Measurements from ENCODE around the gene SMIM7. TPM values are rescaled to one million over a fixed set of nuclear protein-coding genes. Genes with fewer than 3 reads are reported as not detected.

The SMIM7 gene
- total RNA-seq, 1 donor from 2014 or later: 90.5 TPM

DNA sequence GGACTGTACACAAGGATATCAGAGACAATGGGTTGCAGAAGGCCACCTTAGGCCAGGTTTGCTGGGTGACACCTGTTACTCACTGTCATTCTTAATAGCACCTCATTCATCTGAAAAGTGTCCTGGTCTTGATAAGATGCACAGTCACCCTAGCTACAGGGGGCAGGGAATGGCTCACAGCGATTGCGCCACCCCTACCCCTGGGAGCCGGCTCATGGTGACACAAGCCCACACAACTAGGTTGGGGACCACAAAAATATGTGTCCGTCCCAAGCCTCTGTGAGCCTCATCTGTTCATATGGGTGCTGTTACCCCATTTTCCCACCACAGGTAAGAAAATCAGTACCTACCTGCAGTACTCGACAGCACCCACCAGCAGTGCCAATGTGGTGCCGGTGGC lies 55.3 kb downstream of the SMIM7 start:
- Histone ChIP-seq H3K36me3 (ENCODE audit: control insufficient read depth, insufficient read depth, low read length) (no peaks in the 10 kb centered on the region), H3K4me3 (ENCODE audit: low read depth, low read length) (no peak overlapping the region), H3K27me3 (ENCODE audit: control insufficient read depth, insufficient read depth, low read length) (no peaks in the 10 kb centered on the region)
- TF ChIP-seq, protein P1, sequence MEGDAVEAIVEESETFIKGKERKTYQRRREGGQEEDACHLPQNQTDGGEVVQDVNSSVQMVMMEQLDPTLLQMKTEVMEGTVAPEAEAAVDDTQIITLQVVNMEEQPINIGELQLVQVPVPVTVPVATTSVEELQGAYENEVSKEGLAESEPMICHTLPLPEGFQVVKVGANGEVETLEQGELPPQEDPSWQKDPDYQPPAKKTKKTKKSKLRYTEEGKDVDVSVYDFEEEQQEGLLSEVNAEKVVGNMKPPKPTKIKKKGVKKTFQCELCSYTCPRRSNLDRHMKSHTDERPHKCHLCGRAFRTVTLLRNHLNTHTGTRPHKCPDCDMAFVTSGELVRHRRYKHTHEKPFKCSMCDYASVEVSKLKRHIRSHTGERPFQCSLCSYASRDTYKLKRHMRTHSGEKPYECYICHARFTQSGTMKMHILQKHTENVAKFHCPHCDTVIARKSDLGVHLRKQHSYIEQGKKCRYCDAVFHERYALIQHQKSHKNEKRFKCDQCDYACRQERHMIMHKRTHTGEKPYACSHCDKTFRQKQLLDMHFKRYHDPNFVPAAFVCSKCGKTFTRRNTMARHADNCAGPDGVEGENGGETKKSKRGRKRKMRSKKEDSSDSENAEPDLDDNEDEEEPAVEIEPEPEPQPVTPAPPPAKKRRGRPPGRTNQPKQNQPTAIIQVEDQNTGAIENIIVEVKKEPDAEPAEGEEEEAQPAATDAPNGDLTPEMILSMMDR (IDR thresholded peaks at IDR 0.05; ENCODE audit: insufficient read depth, low read length, poor library complexity, severe bottlenecking): no peak
- DNase-seq (ENCODE audit: low read depth): no peak

DNA sequence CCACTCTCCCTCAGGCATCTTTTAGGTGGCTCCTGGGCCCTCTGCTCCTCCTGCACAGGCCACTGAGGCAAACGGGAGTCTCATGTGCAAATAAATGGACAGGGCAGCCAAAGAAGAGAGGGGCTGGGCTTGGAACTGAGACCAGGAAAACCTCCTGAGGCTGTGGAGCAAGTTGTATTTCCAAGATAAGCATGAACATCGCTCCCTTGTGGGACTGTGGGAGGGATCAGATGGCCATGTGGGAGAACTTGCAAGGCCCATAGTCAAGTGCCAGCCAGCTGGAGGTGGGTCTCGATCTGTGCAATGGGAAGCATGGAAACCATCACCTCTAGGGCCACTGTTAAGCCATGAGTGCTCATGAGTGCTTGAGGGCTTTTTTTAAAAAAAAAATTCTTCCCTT lies 56.9 kb downstream of the SMIM7 start:
- Histone ChIP-seq H3K27me3 (ENCODE audit: control insufficient read depth, insufficient read depth, low read length) (no peaks in the 10 kb centered on the region), H3K36me3 (ENCODE audit: control insufficient read depth, insufficient read depth, low read length) (no peaks in the 10 kb centered on the region), H3K4me3 (ENCODE audit: low read depth, low read length) (no peak overlapping the region)
- DNase-seq (ENCODE audit: low read depth): no peak
- TF ChIP-seq, protein P1 (IDR thresholded peaks at IDR 0.05; ENCODE audit: insufficient read depth, low read length, poor library complexity, severe bottlenecking): no peak

DNA sequence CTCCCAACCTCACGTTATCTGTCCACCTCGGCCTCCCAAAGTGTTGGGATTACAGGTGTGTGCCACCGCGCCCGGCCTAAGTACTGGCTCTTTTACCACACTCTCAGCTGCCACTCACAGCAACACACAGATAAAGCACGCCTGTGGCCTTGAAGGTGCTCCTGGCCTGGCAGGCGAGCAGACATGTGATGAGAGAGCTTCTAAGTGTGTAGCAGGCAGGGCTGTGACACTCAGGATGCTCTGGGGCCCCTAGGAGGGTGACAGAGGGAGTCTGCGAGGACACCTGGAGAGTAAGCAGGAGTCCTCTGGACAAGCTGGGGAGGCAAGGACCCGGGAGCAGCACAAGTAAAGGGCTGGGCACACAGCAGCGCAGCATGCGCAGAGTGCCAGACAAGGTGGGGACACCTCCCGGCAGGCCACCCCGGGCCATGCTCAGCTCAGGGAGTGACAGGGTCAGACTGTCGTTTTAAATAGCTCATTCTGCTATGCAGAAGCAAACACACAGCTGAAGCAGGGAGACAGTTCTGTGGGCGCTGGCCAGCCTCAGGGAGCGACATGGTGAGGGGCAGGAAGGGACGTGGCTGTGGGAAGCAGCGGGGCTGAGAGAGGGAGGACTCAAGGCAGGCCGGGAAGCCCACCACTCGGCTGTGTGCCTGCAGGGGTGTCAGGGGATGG lies 58.4 kb downstream of the SMIM7 start:
- Histone ChIP-seq H3K27me3 (ENCODE audit: control insufficient read depth, insufficient read depth, low read length) (no peaks in the 10 kb centered on the region), H3K36me3 (ENCODE audit: control insufficient read depth, insufficient read depth, low read length) (no peaks in the 10 kb centered on the region), H3K4me3 (ENCODE audit: low read depth, low read length) (no peak overlapping the region)
- TF ChIP-seq, protein P1 (IDR thresholded peaks at IDR 0.05; ENCODE audit: insufficient read depth, low read length, poor library complexity, severe bottlenecking): no peak
- no peak for DNase-seq (ENCODE audit: low read depth)

DNA sequence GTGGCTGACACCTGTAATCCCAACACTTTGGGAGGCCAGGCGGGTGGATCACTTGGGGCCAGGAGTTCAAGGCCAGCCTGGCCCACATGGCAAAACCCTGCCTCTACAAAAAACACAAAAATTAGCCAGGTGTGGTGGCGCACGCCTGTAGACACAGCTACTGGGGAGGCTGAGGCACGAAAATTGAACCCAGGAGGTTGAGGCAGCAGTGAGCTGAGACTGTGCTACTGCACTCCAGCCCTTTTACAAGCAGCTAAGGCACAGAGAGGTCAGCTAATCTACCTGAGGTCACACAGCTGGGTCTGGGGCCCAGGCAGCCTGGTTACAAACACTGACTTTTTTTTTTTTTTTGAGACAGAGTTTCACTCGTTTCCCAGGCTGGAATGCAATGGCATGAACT lies 59.1 kb downstream of the SMIM7 start:
- H3K4me3 ChIP-seq (ENCODE audit: low read depth, low read length): no peak overlapping the region
- DNase-seq (ENCODE audit: low read depth): no peak
- TF ChIP-seq, protein P1 (IDR thresholded peaks at IDR 0.05; ENCODE audit: insufficient read depth, low read length, poor library complexity, severe bottlenecking): no peak
- no peaks in the 10 kb centered on the region for H3K36me3 ChIP-seq (ENCODE audit: control insufficient read depth, insufficient read depth, low read length)
- no peaks in the 10 kb centered on the region for H3K27me3 ChIP-seq (ENCODE audit: control insufficient read depth, insufficient read depth, low read length)

DNA sequence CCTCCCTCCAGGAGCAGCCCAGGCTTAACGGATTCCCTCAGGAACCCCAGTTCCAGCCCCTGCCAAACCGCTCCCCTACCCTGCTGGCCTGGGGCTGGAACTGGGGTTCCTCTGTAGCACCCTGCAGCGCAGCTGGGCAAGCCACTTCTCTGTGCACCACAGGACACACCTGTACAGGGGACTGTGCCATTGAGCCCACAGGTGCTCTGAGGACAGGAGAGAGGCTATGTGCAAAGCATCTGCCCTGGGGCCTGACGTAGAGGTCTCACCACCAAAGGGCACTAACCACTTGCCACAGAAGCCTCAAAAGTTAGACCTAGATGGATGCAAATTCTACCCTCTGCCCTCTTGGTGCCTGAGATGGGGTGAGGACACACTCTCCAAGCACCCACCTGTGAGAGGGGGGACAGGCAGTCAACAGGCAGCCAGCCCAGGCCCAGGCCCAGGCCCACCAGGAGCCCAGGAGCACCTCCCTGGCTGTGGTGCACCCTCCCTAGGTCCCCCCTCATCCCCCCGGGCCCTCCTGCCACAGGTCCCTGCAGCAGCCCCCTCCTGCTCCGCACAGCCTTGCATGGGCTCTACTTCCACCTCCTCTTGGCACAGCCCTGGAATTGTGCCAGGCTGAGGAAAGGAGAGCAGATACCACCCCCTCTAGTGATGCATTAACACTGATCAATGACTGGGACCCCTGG lies 60.1 kb downstream of the SMIM7 start:
- TF ChIP-seq, protein P1 (IDR thresholded peaks at IDR 0.05; ENCODE audit: insufficient read depth, low read length, poor library complexity, severe bottlenecking): no peak
- H3K36me3 ChIP-seq (ENCODE audit: control insufficient read depth, insufficient read depth, low read length): no peaks in the 10 kb centered on the region
- DNase-seq (ENCODE audit: low read depth): no peak
- H3K27me3 ChIP-seq (ENCODE audit: control insufficient read depth, insufficient read depth, low read length): no peaks in the 10 kb centered on the region
- H3K4me3 ChIP-seq (ENCODE audit: low read depth, low read length): no peak overlapping the region
